SK-N-MC (cell line): ENCODE data around the gene DOLK.

ENCODE experiments used
- EZH2 ChIP-seq: fragments of 200-600 bp; sonication (generic); IDR thresholded peaks from one replicate; pipeline ENCODE4 v1.6.1; 2017; ENCODE audit warnings: antibody characterized with exemption
- FOXP2 ChIP-seq: optimal IDR thresholded peaks from 2 replicates; pipeline ENCODE3; 2011; ENCODE audit warnings: mild to moderate bottlenecking, moderate library complexity; ENCODE audit not compliant: insufficient read depth; ENCODE audit errors: extremely low read length, control extremely low read depth
- POLR2AphosphoS5 ChIP-seq: IDR thresholded peaks from 2 replicates; pipeline ENCODE4 v1.6.1; 2012; ENCODE audit warnings: mild to moderate bottlenecking, low read depth, low read length, borderline replicate concordance

GRCh38 chr9:128947277-128947526 lies 201 bp downstream of the DOLK start:
- TF ChIP-seq EZH2, result no peak
- no peak for TF ChIP-seq POLR2AphosphoS5
- peak; percentile 2 for TF ChIP-seq FOXP2
